GM06990 (cell line): Measurements from ENCODE around the gene EMX1.

Source experiments
- DNase-seq: peaks from one replicate; pipeline ENCODE4 v3.0.0-alpha.2; 2011; ENCODE audit not compliant: insufficient read length; ENCODE audit errors: extremely low read depth
- H3K27me3 ChIP-seq: replicated peaks from 2 replicates; pipeline ENCODE4 v1.6.0; 2011; ENCODE audit warnings: low read length; ENCODE audit not compliant: control insufficient read depth, insufficient read depth
- H3K36me3 ChIP-seq: 2 replicates; pipeline ENCODE4 v1.5.1; 2011; ENCODE audit warnings: low read length; ENCODE audit not compliant: control insufficient read depth, insufficient read depth
- H3K4me3 ChIP-seq: replicated peaks from 2 replicates; pipeline ENCODE4 v1.5.1; 2011; ENCODE audit warnings: low read depth, mild to moderate bottlenecking, control low read depth, low read length
- CTCF ChIP-seq: IDR thresholded peaks from 2 replicates; pipeline ENCODE4 v1.5.1; 2011; ENCODE audit warnings: low read length, control low read depth, mild to moderate bottlenecking, inconsistent platforms; ENCODE audit not compliant: insufficient read depth, poor library complexity, severe bottlenecking

The EMX1 gene

GRCh38 chr2:72965770-72966450, 48.6 kb downstream of the EMX1 start:
- Histone ChIP-seq H3K4me3 (no peak overlapping the region), H3K27me3 (no peaks in the 10 kb centered on the region), H3K36me3 (no peaks in the 10 kb centered on the region; the same call in 1 of the 2 replicates)
- TF ChIP-seq CTCF, result no peak
- no peak for DNase-seq

GRCh38 chr2:72968286-72968685, 51.0 kb downstream of the EMX1 start:
- no peak for DNase-seq
- Histone ChIP-seq H3K4me3 (no peak overlapping the region), H3K36me3 (no peaks in the 10 kb centered on the region; the same call in 1 of the 2 replicates), H3K27me3 (no peaks in the 10 kb centered on the region)
- no peak for TF ChIP-seq CTCF

DNA sequence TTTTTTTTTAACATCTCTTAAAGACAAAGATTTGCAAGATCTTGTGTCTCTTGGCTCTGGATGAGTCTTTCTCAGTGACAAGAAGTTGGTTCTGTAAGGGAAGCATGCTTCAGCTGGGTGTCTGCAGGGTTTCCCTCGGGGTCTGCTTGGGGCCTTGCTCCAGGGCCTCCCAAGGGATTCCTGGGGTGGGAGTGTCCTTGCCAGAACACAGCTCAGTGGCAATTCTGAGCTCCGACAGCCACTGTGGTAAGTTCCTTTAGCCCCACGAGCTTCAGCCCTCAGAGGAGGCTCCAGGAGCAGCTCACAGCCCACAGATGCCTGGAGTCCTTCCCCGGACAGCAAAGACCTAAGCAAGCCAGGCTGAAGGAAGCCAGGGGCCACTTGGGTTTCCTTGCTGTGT, 52.4 kb downstream of the EMX1 start:
- Histone ChIP-seq H3K36me3 (no peaks in the 10 kb centered on the region; the same call in none of the 2 replicates), H3K4me3 (no peak overlapping the region), H3K27me3 (no peaks in the 10 kb centered on the region)
- no peak for DNase-seq
- no peak for TF ChIP-seq CTCF

DNA sequence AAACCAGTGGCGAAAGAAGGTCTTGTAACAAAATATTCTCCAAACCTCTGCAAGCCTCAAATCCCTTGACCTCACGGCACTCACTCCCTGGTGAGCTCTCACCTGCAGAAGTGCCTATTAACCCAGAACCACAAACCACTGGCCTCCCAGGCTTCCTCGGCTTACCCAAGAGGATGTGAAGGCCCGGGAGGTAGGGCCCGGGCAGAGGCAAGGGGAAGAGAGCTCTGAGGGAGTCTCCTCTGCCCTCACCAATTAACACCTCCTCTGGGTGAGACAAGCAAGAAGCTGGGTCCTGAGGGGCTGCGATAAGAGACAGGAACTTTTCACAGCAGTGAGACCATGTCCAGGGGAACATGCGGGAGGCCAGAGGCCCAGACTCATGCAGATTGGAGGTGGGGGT, 53.7 kb downstream of the EMX1 start:
- no peak for DNase-seq
- Histone ChIP-seq H3K4me3 (no peak overlapping the region), H3K27me3 (no peaks in the 10 kb centered on the region), H3K36me3 (no peaks in the 10 kb centered on the region; the same call in none of the 2 replicates)
- TF ChIP-seq CTCF, result no peak

DNA sequence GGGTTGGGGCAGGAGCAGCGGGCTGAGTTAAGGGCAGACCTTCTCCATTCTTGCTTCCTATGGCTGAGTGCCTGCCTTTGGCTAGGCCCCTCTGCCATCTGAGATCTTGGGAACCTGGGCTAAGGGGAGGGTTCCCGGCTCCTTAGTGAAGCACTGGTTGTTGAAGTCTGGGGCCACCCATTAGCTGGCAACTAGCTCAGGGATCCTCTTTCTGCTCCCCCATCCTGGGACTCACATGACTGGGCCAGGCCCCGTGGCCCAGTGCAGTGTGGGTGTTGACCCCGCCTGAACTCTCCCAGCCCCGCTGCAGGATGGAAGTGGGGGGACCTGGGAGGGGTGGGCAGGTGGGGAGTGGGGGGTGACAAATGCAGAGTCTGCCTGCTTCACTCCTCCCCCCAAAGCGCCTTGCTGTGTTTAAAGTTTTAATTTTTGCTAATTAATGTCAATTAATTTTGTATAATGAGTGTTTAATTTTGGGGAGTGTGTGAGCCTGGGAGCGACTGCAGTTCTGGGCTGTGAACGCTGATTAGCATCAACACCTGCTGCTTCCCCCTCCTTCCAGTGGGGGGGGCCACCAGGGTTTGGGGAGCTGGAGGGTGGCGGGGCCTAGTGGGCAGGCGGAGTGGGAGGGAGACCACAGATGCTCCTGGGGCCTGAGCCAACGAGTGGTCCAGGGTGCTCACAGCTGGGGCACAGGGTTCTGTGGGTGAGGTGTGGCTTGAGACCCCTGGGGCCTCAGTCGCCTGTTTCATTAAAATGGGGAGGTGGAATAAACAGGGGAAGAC, 55.2 kb downstream of the EMX1 start:
- no peak for TF ChIP-seq CTCF
- Histone ChIP-seq H3K4me3 (no peak overlapping the region), H3K27me3 (no peaks in the 10 kb centered on the region), H3K36me3 (no peaks in the 10 kb centered on the region; the same call in 1 of the 2 replicates)
- no peak for DNase-seq
